Pulmonary artery endothelial cell (primary cell): ENCODE measurements around the gene KRTAP4-5. TPM values are rescaled to one million over a fixed set of nuclear protein-coding genes. Genes with fewer than 3 reads are reported as not detected.
"Not testable (repeated sequence)": the region's sequence is repeated elsewhere in the genome, so short reads cannot be mapped to it uniquely, and the experiment has no call there.

ENCODE experiments used
- DNase-seq: peaks from one replicate; pipeline ENCODE4 v3.0.0-alpha.2; 2011; ENCODE audit warnings: low read depth, low spot score
- total RNA-seq: library from RNA; depleted of rRNA; stranded (reverse); fragments of >200 nt; gene quantifications from 2 replicates; pipeline ENCODE4 v1.2.3, GENCODE V29; 2014

KRTAP4-5 gene
- total RNA-seq, 1 donor from 2014 or later: not detected

GRCh38 chr17:41108728-41109386 is 40.8 kb downstream of the KRTAP4-5 start:
- not testable (repeated sequence) for DNase-seq

GRCh38 chr17:41107941-41108450 is 41.6 kb downstream of the KRTAP4-5 start:
- no peak for DNase-seq

- DNase-seq: not testable (repeated sequence)
Observed at GRCh38 chr17:41105347-41105746, 44.3 kb downstream of the KRTAP4-5 start, which contains the start of gene KRTAP4-9. Gene KRTAP4-9, plus strand, starts transcription at chr17:41105389. Its CDS starts 0 bp downstream, at chr17:41105389.

GRCh38 chr17:41104386-41105038 is 45.1 kb downstream of the KRTAP4-5 start:
- not testable (repeated sequence) for DNase-seq

- DNase-seq: no peak
Observed at GRCh38 chr17:41103896-41104295, 45.7 kb downstream of the KRTAP4-5 start.

- no peak for DNase-seq
Observed at GRCh38 chr17:41101586-41102259, 47.9 kb downstream of the KRTAP4-5 start, which contains the start of gene KRTAP4-16. Gene KRTAP4-16, minus strand, starts transcription at chr17:41102209. Its CDS starts 0 bp downstream, at chr17:41102209.

- DNase-seq: peak; percentile 5
Observed at GRCh38 chr17:41099682-41100480, 49.7 kb downstream of the KRTAP4-5 start.

Other genes starting within 250 kb of the KRTAP4-5 start
- not detected in 2 replicates for gene KRT23, start 212.2 kb downstream of the KRTAP4-5 start, total RNA-seq
- not detected in 2 replicates for gene KRT39, start 182.9 kb downstream of the KRTAP4-5 start, total RNA-seq
- not detected in 2 replicates for gene KRT40, start 165.5 kb downstream of the KRTAP4-5 start, total RNA-seq
- gene KRTAP3-3, start 155.7 kb downstream of the KRTAP4-5 start, total RNA-seq: not detected in 2 replicates
- not detected in 2 replicates for gene KRTAP3-2, start 149.9 kb downstream of the KRTAP4-5 start, total RNA-seq
- not detected in 2 replicates for gene KRTAP3-1, start 140.7 kb downstream of the KRTAP4-5 start, total RNA-seq
- gene KRTAP1-5, start 122.6 kb downstream of the KRTAP4-5 start, total RNA-seq: not detected in 2 replicates
- not detected in 2 replicates for gene KRTAP1-4, start 119.6 kb downstream of the KRTAP4-5 start, total RNA-seq
- not detected in 2 replicates for gene KRTAP1-3, start 115.0 kb downstream of the KRTAP4-5 start, total RNA-seq
- gene KRTAP1-1, start 108.4 kb downstream of the KRTAP4-5 start, total RNA-seq: not detected in 2 replicates
- not detected in 2 replicates for gene KRTAP2-1, start 102.5 kb downstream of the KRTAP4-5 start, total RNA-seq
- not detected in 2 replicates for gene KRTAP2-2, start 94.6 kb downstream of the KRTAP4-5 start, total RNA-seq
- gene KRTAP2-3, start 89.7 kb downstream of the KRTAP4-5 start, total RNA-seq: not detected in 2 replicates
- gene KRTAP2-4, start 83.9 kb downstream of the KRTAP4-5 start, total RNA-seq: not detected in 2 replicates
- not detected in 2 replicates for gene KRTAP4-7, start 65.7 kb downstream of the KRTAP4-5 start, total RNA-seq
- gene KRTAP4-8, start 51.7 kb downstream of the KRTAP4-5 start, total RNA-seq: not detected in 2 replicates
- gene KRTAP4-16, start 47.6 kb downstream of the KRTAP4-5 start, total RNA-seq: not detected in 2 replicates
- gene KRTAP4-9, start 44.4 kb downstream of the KRTAP4-5 start, total RNA-seq: not detected in 2 replicates
- gene KRTAP4-11, start 31.5 kb downstream of the KRTAP4-5 start, total RNA-seq: not detected in 2 replicates
- not detected in 2 replicates for gene KRTAP4-12, start 25.6 kb downstream of the KRTAP4-5 start, total RNA-seq
- gene KRTAP4-6, start 9.3 kb downstream of the KRTAP4-5 start, total RNA-seq: not detected in 2 replicates
- not detected in 2 replicates for gene KRTAP4-4, start 10.9 kb upstream of the KRTAP4-5 start, total RNA-seq
- gene KRTAP4-3, start 18.4 kb upstream of the KRTAP4-5 start, total RNA-seq: not detected in 2 replicates
- not detected in 2 replicates for gene KRTAP4-2, start 28.4 kb upstream of the KRTAP4-5 start, total RNA-seq
- gene KRTAP4-1, start 35.1 kb upstream of the KRTAP4-5 start, total RNA-seq: not detected in 2 replicates
- not detected in 2 replicates for gene KRTAP9-1, start 40.1 kb upstream of the KRTAP4-5 start, total RNA-seq
- not detected in 2 replicates for gene KRTAP9-2, start 76.8 kb upstream of the KRTAP4-5 start, total RNA-seq
- not detected in 2 replicates for gene KRTAP9-3, start 82.6 kb upstream of the KRTAP4-5 start, total RNA-seq
- gene KRTAP9-8, start 88.2 kb upstream of the KRTAP4-5 start, total RNA-seq: not detected in 2 replicates
- not detected in 2 replicates for gene KRTAP9-4, start 99.9 kb upstream of the KRTAP4-5 start, total RNA-seq
- gene KRTAP9-9, start 105.6 kb upstream of the KRTAP4-5 start, total RNA-seq: not detected in 2 replicates
- gene KRTAP9-6, start 115.6 kb upstream of the KRTAP4-5 start, total RNA-seq: not detected in 2 replicates
- gene KRTAP9-7, start 125.9 kb upstream of the KRTAP4-5 start, total RNA-seq: not detected in 2 replicates
- not detected in 2 replicates for gene KRTAP29-1, start 153.0 kb upstream of the KRTAP4-5 start, total RNA-seq
- gene KRTAP16-1, start 159.5 kb upstream of the KRTAP4-5 start, total RNA-seq: not detected in 2 replicates
- gene KRTAP17-1, start 165.9 kb upstream of the KRTAP4-5 start, total RNA-seq: not detected in 2 replicates
- gene KRT33A, start 201.0 kb upstream of the KRTAP4-5 start, total RNA-seq: not detected in 2 replicates
- not detected in 2 replicates for gene KRT33B, start 220.0 kb upstream of the KRTAP4-5 start, total RNA-seq
- not detected in 2 replicates for gene KRT34, start 232.5 kb upstream of the KRTAP4-5 start, total RNA-seq
- not detected in 2 replicates for gene KRT31, start 247.8 kb upstream of the KRTAP4-5 start, total RNA-seq